Measurements from ENCODE around the gene FRMPD4.

The FRMPD4 gene

GRCh38 chrX:12329476-12329875, 191.2 kb downstream of the FRMPD4 start:
- no peak for TF ChIP-seq CTCF (IDR thresholded peaks at IDR 0.05; ENCODE audit: control insufficient read depth, insufficient read depth, low read depth, low read length, missing control alignments)
- DNase-seq (ENCODE audit: low read depth) = no peak
- H3K4me3 ChIP-seq (ENCODE audit: control insufficient read depth, low read depth, low read length) = no peak overlapping the region

- no peak overlapping the region for H3K4me3 ChIP-seq (ENCODE audit: control insufficient read depth, low read depth, low read length)
- no peak for TF ChIP-seq CTCF (IDR thresholded peaks at IDR 0.05; ENCODE audit: control insufficient read depth, insufficient read depth, low read depth, low read length, missing control alignments)
- DNase-seq (ENCODE audit: low read depth) = peak; percentile 47
Observed at GRCh38 chrX:12330841-12331240, 192.6 kb downstream of the FRMPD4 start.

- H3K4me3 ChIP-seq (ENCODE audit: control insufficient read depth, low read depth, low read length) = no peak overlapping the region
- DNase-seq (ENCODE audit: low read depth) = peak; percentile 11
- TF ChIP-seq CTCF (IDR thresholded peaks at IDR 0.05; ENCODE audit: control insufficient read depth, insufficient read depth, low read depth, low read length, missing control alignments) = no peak
Observed at GRCh38 chrX:12332786-12333347, 194.6 kb downstream of the FRMPD4 start.

GRCh38 chrX:12339921-12340320, 201.6 kb downstream of the FRMPD4 start:
- no peak overlapping the region for H3K4me3 ChIP-seq (ENCODE audit: control insufficient read depth, low read depth, low read length)
- no peak for TF ChIP-seq CTCF (IDR thresholded peaks at IDR 0.05; ENCODE audit: control insufficient read depth, insufficient read depth, low read depth, low read length, missing control alignments)
- no peak for DNase-seq (ENCODE audit: low read depth)

GRCh38 chrX:12344954-12345353, 206.7 kb downstream of the FRMPD4 start:
- no peak for DNase-seq (ENCODE audit: low read depth)
- no peak overlapping the region for H3K4me3 ChIP-seq (ENCODE audit: control insufficient read depth, low read depth, low read length)
- TF ChIP-seq CTCF (IDR thresholded peaks at IDR 0.05; ENCODE audit: control insufficient read depth, insufficient read depth, low read depth, low read length, missing control alignments) = no peak

GRCh38 chrX:12349201-12349600, 210.9 kb downstream of the FRMPD4 start:
- no peak for TF ChIP-seq CTCF (IDR thresholded peaks at IDR 0.05; ENCODE audit: control insufficient read depth, insufficient read depth, low read depth, low read length, missing control alignments)
- DNase-seq (ENCODE audit: low read depth) = no peak
- H3K4me3 ChIP-seq (ENCODE audit: control insufficient read depth, low read depth, low read length) = no peak overlapping the region

GRCh38 chrX:12352922-12353321, 214.6 kb downstream of the FRMPD4 start:
- TF ChIP-seq CTCF (IDR thresholded peaks at IDR 0.05; ENCODE audit: control insufficient read depth, insufficient read depth, low read depth, low read length, missing control alignments) = no peak
- no peak overlapping the region for H3K4me3 ChIP-seq (ENCODE audit: control insufficient read depth, low read depth, low read length)
- no peak for DNase-seq (ENCODE audit: low read depth)
